Endothelial cell of umbilical vein (primary cell): ENCODE measurements around the gene ISG15.

Experiments used
- CTCF ChIP-seq, 2 donors: IDR thresholded peaks; 1 replicate in 1 of 2; 2 replicates in 1 of 2; pipeline ENCODE4 v1.5.1; 2011; ENCODE audit warnings: low read length in 2 of 2, mild to moderate bottlenecking in 2 of 2, moderate library complexity in 2 of 2, control low read depth in 1 of 2, inconsistent platforms in 1 of 2, low read depth in 1 of 2; ENCODE audit not compliant: insufficient read depth in 1 of 2; ENCODE audit errors: extremely low read depth in 1 of 2
- POLR2A ChIP-seq: IDR thresholded peaks from 2 replicates; pipeline ENCODE4 v1.6.1; 2012; ENCODE audit warnings: low read depth, mild to moderate bottlenecking, control low read depth, low read length

GRCh38 chr1:1053682-1054081 is 40.4 kb downstream of the ISG15 start:
- TF ChIP-seq POLR2A, result no peak
- TF ChIP-seq CTCF (IDR thresholded peaks at IDR 0.05; ENCODE audit: extremely low read depth in 1 of 2, insufficient read depth in 1 of 2, low read depth in 1 of 2, low read length in 2 of 2), result no peak
